ENCODE results near the gene ANKRD66. TPM values are rescaled to one million over a fixed set of nuclear protein-coding genes. Genes with fewer than 3 reads are reported as not detected.
A peak's percentile ranks its signal among the peaks of the same experiment; 100 is the strongest.
"Not testable (repeated sequence)": the region's sequence is repeated elsewhere in the genome, so short reads cannot be mapped to it uniquely, and the experiment has no call there.

Gene ANKRD66
- total RNA-seq, 1 donor from 2014 or later, result not detected

DNA sequence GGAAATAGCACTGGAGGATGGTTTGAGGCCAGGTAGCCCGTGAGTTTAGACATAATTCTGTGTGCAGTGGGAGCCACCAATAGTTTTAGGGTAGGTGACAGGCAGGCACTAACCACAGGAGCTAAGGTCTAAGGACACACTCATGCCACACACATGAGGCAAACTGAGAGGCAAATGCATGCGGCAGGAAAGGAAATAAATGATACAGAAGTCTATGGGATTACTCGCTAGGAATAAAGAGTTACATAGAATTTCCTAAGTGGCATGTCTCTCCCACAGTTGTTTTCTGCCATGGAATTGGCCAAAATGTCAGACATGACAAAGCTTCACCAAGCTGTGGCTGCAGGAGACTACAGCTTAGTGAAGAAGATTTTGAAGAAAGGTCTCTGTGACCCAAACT, 4.9 kb downstream of the ANKRD66 start:
- ATAC-seq, result no peak

DNA sequence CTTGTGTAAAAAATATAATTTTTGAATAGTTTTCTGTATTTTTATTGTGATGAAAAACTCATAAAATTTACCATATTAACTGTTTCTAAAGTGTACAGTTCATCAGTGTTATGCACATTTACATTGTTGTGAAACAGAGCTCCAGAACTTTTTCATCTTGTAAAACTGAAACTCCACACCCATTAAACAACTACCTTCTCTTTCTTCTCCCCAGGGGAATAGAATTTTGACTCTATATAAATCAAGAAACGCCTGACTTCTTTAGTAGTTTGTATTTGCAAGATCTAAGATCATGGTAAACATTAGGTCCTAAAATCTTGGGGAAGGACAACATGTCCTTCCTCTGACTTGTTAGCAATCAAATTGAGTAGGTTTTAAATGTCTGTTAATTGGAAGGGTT, 9.1 kb downstream of the ANKRD66 start:
- DNase-seq (ENCODE audit: low spot score), result no peak

More for the DNA sequence above, 4.9 kb downstream of the ANKRD66 start:
- no peak for DNase-seq (ENCODE audit: low spot score)

DNA sequence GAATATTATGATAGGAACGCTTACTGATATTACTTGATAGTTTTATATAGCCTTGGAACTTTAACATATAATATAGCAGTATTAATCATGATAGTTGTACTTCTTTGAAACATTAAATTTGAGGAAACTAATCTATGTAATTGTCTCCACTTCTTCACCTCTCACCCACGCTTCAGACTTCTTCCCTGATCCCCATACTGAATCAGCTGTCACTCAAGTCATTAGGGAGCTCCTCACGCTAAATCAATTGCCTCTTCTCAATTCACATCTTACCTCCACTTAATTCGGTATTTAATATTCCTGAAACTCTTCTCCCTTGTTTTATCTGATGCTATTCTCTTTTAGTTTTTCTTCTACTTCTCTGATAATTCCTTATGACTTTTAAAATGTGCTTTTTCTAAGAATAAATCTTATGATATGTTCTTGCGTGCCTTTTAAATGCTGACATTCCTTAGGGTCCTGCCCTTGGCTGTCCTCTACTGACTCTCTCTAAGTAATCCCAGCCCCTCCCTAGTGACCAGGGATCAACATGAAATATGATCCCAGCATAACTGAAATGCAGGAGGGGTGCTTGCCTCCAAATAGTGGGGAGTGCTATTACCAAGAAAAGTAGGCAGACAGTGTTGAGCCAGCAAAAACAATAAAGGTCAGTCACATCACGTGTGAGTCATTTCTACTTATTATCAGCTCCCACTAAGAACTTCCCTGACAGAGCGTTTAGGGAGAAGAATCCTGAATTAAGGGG, 9.9 kb downstream of the ANKRD66 start:
- DNase-seq (ENCODE audit: low spot score), result no peak
- no peak for ATAC-seq

More for the DNA sequence above, 9.1 kb downstream of the ANKRD66 start:
- ATAC-seq, result no peak

DNA sequence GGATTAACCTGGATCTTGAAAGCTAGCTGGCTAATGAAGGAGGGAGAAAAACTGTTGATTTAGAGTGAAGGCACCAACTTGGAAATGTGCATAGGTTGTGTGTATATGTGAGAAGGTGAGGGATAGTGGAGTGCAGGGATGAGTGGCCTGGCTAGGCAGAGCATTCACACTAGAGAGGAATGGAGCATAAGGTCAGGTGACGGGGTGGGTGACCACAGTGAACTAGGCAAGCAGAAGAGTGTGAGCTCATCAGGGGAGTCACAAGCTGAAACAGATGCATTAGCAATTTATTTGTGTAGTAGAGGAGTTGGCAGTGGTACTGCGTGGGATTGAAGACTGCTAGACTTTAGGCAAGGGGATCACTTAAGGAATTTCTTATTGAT, 10.5 kb downstream of the ANKRD66 start:
- ATAC-seq, result no peak
- no peak for DNase-seq (ENCODE audit: low spot score)

DNA sequence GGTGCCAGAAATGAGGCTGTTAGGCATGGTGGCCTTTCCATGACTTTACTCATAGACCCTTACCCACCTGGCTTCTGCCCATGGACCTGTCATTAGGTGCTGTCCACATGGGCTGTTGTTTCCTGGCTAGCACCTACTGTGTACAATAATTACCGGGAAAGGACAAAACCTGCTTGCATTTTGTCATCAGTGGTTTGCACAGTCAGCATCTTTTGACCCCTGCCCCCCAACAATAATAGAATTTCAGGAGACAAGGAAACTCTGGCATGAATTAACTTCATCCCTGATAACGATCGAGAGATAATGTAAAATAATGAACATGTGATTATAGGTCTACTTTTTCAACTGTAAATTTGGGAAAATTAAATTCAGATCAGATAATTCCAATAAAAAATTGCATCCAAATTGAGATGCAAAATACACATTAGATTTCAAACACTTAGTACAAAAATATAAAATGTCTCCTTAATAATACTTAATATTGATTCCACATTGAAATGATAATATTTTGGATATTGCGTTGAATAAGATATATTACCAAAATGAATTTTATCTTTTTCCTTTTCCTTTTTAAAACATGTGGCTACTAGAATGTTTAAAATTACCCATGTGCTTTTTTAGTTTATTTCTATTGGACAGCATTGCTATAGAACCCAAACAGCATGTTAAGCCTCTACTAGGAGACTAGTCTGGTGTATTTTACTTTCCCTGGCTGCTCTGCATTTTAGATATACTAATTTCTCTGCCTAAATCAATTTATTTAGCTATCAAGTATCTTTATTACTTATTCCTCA, 12.4 kb downstream of the ANKRD66 start:
- DNase-seq (ENCODE audit: low spot score), result no peak
- no peak for ATAC-seq

DNA sequence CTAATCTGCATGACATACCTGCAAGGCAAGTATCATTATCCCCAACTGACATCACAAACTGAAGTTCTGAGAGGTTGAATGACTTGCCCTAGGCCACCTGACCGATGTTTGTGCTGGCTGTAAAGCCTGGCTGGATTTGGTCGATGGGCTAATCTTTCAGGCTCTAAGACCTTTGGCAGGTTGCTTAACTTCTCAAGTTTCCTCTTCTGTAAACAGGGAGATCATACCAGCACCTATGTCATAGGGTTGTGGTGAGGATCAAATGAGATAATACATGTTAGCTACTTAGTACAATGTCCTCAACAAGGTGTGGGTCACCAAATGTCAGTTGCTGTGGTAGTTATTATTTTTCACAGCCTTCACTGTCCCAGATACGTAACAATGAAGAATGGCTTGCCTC, 14.2 kb downstream of the ANKRD66 start:
- peak; percentile 23 for ATAC-seq
- no peak for DNase-seq (ENCODE audit: low spot score)

DNA sequence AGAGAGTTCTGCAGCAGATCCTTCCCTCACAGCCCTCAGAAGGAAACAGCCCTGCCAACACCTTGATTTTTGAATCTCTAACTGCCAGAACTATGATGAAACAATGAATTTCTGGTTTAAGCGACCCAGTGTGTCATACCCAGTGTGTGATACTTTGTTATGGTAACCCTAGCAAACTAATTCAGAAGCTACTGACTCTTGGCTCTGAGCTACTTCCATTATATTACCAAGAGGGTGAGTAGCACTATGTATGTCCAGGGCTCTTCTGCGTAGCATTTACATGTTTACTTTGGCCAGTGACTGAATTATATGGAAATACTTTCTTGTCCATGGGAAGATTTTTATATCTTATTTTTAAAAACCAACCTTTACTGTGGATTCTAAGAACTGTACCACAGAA, 16.7 kb downstream of the ANKRD66 start:
- DNase-seq (ENCODE audit: low spot score) (no peak), ATAC-seq (no peak)

DNA sequence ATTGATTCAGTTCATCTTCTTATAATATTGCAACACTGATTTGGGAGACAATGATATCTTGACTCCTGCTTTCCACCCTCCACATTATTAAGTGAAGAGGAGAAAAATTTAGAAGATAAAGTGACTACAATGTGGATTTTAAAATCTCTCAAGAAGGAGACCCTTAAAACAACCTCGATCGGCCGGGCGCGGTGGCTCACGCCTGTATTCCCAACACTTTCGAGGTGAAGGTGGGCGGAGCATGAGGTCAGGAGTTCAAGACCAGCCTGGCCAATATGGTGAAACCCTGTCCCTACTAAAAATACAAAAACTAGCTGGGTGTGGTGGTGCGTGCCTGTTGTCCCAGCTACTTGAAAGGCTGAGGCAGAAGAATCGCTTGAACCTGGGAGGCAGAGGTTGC, 17.5 kb downstream of the ANKRD66 start:
- DNase-seq (ENCODE audit: low spot score); ATAC-seq: not testable (repeated sequence)

DNA sequence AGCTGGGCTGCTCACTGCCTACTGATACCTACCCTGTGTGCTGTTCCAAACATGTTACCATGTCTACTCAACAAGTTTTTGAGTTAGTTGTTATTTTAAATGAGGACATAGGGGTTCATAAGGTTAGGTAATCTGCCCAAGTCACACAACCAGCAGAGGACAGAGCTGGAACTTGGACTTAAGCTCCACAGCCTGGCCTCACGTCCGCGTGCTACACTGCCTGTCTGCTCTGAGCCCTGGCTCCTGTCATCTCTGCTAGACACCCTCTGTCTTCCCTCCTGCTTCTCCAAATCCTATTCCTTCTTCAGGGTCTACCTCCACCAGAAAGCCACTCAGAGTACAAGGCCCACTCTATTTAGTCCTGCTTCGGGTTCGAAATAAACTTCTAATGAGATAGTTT, 18.2 kb downstream of the ANKRD66 start:
- no peak for DNase-seq (ENCODE audit: low spot score)
- ATAC-seq, result no peak

DNA sequence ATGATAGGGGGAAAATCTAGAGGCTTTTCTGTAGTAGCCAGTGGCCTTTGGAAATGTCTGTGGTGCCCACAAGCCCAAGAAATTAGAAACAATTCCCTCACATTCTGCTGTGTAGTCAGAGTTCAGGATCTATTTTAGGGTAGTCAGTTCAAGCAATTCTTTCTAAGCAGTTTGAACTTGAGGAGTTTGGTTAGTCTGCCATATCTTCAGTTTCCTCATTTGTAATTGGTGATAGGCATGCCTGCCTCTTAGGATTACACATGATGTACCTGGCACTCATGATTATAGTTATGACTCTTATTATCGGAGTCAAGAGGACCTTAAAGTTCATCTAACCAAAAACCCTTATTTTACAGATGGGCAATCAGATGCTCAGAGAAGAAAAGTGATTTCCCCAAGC, 25.3 kb downstream of the ANKRD66 start:
- ATAC-seq, result no peak
- no peak for DNase-seq (ENCODE audit: low spot score)

DNA sequence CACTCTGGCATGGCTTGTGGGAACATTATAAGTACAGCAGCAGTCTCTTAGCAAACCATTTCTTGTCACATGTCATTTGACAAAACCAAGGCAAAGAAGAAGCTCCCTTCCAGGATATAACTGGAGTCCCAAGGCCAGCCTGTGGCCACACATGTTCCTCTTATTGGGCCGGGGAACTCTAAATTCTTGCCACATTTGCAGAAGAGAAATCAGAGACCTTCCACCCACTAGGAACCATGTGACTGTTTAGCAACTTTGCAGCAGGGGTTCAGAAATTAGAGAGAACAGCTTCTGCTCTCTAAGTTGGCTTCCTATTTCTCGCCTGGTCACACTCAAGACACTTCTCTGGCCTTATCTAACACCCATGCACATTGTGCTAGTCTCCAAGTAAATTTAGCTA, 26.0 kb downstream of the ANKRD66 start:
- peak; percentile 39 for ATAC-seq
- no peak for DNase-seq (ENCODE audit: low spot score)

DNA sequence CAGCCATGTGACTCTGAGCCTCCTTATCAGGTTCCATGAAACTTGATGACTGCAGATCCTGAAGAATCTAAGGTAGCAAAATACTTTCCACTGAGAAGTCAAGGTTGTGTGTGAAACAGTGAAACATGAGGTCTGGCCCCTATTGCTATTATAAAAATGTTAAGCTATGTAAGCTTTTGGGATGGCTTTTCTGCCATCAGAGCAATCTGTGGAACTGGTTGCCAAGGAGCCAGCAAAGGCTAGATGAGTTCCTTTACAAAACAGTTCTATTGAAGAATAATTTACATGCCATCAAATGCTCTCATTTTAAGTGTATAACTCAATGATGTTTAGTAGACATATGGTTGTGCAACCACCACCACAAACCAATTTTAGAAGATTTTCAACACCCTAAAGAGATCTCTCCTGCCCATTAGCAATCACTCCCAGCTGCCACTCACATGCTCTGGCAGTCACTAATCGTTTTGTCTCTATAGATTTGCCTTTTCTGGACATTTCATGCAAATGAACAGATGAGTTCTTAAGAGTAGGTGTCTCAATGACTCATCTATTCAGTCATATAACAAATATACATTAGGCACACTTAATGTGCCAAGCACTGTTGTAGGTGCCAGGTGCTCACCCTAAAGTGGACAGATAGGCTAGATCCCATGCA, 26.6 kb downstream of the ANKRD66 start:
- DNase-seq (ENCODE audit: low spot score) (no peak), ATAC-seq (no peak)

DNA sequence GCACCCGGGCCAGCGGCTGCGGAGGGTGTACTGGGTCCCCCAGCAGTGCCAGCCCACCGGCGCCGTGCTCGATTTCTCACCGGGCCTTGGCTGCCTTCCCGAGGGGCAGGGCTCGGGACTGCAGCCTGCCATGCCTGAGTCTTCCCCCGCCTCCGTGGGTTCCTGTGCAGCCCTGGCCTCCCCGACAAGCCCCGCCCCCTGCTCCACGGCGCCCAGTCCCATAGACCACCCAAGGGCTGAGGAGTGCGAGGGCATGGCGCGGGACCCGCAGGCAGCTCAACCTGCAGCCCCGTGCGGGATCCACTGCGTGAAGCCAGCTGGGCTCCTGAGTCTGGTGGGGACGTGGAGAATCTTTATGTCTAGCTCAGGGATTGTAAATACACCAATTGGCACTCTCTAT, 28.0 kb downstream of the ANKRD66 start:
- ATAC-seq; DNase-seq (ENCODE audit: low spot score): not testable (repeated sequence)

DNA sequence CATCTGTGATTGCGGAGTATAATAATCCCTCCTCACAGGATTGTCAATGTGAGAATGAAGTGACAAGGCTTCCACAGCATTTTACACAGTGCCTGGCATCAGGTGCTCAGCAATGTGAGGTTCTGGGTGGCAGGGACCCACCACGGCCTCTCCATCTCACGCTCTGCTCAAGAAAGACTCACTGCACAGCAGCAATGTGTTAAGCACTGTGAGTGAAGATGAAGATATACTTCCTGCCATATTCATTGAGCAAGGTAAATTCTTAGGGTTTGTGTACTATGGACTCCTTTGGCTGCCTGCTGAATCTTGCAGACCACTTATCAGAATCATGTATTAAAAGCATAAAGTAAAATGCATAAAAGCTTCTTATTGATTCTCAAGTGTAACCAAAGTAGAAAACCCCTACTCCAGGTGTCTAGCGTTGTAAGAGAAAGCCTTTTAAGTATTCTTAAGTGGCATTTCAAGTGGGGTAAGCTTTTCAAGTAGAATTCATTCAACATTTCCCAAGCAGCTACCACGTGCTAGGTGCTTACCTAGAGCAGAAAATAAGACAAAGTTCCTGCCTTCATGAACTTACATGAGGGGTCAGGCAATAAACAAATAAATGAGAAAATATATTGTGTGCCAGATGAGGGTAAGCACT, 29.5 kb downstream of the ANKRD66 start:
- ATAC-seq, result no peak
- DNase-seq (ENCODE audit: low spot score), result no peak

DNA sequence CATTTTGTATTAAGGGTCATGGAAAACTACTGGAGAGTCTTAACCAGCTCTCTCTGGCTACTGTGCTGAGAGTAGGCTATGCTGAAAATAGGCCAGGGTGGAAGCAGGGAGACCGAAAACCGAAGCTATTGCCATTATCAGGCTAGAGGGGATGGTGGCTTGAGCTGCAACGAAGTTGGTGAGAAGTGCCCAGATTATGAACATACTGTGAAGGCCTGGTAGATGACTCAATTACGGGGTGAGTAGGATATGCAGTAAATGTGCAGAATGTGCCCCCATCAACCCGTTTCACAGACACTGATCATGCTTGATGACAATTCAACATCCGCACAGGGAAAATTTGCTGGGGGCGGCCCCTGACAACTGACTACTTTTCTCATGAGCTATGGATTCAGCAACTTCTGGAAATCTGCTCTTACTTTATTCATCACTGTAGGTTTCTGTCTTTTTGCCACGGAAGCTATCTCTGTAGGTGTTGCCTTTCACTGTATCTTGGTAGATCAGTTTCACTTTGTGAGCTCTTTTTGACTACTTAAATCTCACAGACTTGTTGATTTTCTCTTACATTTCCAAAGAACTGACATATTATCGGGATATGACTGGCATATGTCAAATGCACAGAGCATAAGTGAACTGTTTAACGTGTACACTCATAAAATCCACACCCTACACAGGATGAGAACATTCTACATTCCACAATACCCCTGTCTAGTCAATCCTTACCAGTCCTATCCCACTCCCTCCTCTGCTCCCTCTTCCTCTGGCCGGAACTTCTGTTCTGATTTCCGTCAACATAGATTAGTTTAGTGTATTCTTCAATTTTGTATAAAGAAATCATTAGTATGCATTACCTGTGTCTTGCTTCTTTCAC, 31.0 kb downstream of the ANKRD66 start:
- no peak for DNase-seq (ENCODE audit: low spot score)
- no peak for ATAC-seq

DNA sequence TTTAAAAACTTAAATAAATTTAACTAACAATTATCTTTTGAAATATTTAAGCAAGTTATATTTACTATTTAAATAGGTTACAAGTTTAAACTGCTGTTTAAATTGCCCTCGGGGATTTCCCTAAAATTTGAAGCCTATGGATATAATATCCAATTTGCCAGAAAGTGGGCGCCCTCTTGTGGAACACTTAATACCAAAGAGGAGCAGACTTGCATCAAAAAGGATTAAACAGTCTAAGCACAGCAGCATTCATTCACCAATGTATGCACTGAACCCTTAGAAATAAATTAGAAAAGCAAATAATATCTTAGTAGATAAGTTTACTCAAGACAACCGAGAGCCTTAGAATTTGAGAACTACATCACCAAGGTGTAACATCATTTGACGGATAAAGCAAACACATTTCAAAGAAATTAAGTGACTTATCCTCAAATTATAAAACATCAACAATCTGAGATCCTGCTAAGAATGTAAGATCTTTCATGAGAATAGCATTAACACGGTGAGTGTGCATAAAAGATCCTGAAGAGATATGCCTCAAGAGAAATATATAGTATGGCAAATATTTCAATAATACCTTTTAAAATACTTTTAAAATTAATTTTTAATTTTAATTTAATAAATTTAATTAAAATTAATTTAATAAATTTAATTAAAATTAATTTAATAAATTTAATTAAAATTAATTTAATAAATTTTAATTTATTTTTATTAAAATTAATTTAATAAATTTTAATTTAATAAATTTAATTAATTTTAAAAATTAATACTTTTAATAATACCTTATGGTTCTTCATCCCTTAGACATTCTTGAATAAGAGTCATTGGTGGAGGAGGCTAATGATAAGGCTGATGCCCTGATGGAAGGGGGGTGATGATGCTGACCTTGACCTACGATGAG, 35.0 kb downstream of the ANKRD66 start:
- ATAC-seq (peak; percentile 85), DNase-seq (ENCODE audit: low spot score) (no peak)

DNA sequence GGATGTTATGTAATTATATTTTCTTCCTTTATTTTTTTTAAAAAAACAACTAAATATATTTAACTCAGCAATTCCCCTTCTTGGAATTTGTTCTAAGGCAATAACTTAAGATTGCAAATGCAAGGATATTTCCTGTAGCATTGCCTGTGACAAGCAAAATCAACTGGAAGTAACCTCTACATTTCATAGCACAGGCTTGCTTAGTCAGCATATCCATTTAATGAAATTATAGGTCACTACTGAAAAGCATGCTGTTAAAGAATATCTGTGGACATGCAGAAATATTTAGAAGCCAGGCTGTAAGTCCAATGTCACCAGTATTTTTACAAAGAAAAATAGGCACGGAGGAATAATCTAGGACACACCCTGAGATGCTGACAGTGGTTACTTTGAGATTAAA, 37.8 kb downstream of the ANKRD66 start:
- DNase-seq (ENCODE audit: low spot score) (no peak), ATAC-seq (no peak)

DNA sequence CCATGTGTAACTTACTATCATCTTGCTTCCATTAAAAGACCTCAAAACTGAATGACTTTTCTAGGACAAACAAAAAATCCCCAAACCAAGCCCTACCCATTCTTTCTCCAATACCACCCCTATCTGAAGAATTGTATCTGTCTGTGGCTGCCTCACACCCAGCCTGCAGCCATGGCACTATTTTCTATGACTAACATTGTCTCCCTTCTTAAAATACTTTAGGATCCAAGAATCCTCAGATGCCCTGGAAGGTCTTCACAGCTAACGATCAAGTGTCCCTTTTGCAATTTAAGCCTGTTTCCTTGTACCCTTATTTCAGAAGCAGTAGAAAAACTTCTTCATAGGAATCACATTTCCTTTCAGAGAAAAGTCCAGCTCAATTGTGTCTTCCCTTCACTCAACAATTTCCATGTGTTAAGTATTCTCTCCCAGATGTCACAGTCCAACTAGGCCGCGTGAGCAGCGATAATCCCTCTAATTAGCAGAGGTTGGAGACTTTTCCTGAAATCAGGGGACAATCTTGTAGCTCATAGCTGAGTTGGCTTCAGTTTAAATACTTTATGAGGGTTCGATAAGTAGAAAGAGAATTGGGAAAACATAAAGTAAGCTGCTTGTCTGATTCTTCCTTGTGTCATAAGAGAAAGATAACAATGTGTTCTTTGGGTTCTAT, 41.3 kb downstream of the ANKRD66 start:
- ATAC-seq, result no peak
- DNase-seq (ENCODE audit: low spot score), result no peak

DNA sequence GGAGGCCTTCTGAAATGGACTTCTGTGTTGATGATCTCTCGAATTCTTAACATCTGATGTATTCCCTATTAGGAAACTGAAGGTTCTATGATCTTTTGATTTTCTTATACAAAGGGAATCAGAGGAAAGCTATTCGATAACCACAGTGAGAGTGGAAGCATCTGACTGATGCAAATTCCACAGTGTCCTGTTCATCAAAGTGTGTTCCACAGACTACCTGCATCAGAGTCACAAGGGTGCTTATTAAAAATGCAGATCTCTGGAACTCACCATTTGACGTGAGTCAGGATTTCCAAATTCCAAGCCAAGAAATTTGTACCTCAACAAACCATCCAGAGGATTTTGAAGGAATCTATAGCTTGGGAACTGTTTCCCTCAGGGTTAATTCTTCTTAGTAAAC, 42.1 kb downstream of the ANKRD66 start:
- DNase-seq (ENCODE audit: low spot score) (no peak), ATAC-seq (no peak)

Measured in left lobe of liver (tissue), 2 donors.